Karpas-422 (cell line): ENCODE data around the gene CASP9. TPM values are rescaled to one million over a fixed set of nuclear protein-coding genes. Genes with fewer than 3 reads are reported as not detected.
"Not testable (repeated sequence)": the region's sequence is repeated elsewhere in the genome, so short reads cannot be mapped to it uniquely, and the experiment has no call there.

Experiments
- DNase-seq: peaks from one replicate; pipeline ENCODE4 v3.0.0-alpha.2; 2015
- H2AFZ ChIP-seq: fragments of 200-600 bp; sonication (generic); 2 replicates; pipeline ENCODE4 v1.6.1; 2014; ENCODE audit warnings: antibody characterized with exemption, low read length, mixed read lengths
- H3K27ac ChIP-seq: fragments of 200-600 bp; sonication (generic); 2 replicates; pipeline ENCODE4 v1.5.1; 2014; ENCODE audit warnings: mild to moderate bottlenecking, low read length, moderate library complexity
- H3K27me3 ChIP-seq: fragments of 200-600 bp; sonication (generic); 2 replicates; pipeline ENCODE4 v1.6.1; 2014; ENCODE audit warnings: low read length, mixed read lengths
- H3K36me3 ChIP-seq: fragments of 200-600 bp; sonication (generic); 2 replicates; pipeline ENCODE4 v1.6.1; 2014; ENCODE audit warnings: low read length, mixed read lengths; ENCODE audit not compliant: insufficient read depth
- H3K4me1 ChIP-seq: fragments of 200-600 bp; sonication (generic); 2 replicates; pipeline ENCODE4 v1.6.1; 2014; ENCODE audit warnings: mild to moderate bottlenecking, low read length, mixed read lengths
- H3K4me2 ChIP-seq: fragments of 200-600 bp; sonication (generic); 2 replicates; pipeline ENCODE4 v1.6.1; 2014; ENCODE audit warnings: low read length, low read depth, mild to moderate bottlenecking; ENCODE audit not compliant: poor library complexity, severe bottlenecking
- H3K4me3 ChIP-seq: fragments of 200-600 bp; sonication (generic); 2 replicates; pipeline ENCODE4 v1.5.1; 2014; ENCODE audit warnings: mild to moderate bottlenecking, antibody characterized with exemption, low read length, mixed read lengths
- H3K79me2 ChIP-seq: fragments of 200-600 bp; sonication (generic); 2 replicates; pipeline ENCODE4 v1.6.1; 2014; ENCODE audit warnings: mild to moderate bottlenecking, low read length, mixed read lengths
- H3K9ac ChIP-seq: fragments of 200-600 bp; sonication (generic); 2 replicates; pipeline ENCODE4 v1.6.0; 2014; ENCODE audit warnings: low read length
- H3K9me2 ChIP-seq: fragments of 200-600 bp; sonication (generic), shearing (Covaris generic); replicated peaks from 2 replicates; pipeline ENCODE4 v1.6.0; 2014; ENCODE audit warnings: mild to moderate bottlenecking, low read length, moderate library complexity; ENCODE audit not compliant: insufficient read depth
- H3K9me3 ChIP-seq: fragments of 300-700, 200-600 bp; sonication (generic); 2 replicates; pipeline ENCODE4 v1.6.1; 2014; ENCODE audit warnings: low read length, mixed read lengths
- H4K20me1 ChIP-seq: fragments of 200-600 bp; sonication (generic); 2 replicates; pipeline ENCODE4 v1.6.1; 2014; ENCODE audit warnings: mild to moderate bottlenecking, antibody characterized with exemption, low read length, low read depth; ENCODE audit not compliant: insufficient read depth
- total RNA-seq: library from RNA; depleted of rRNA; stranded (reverse); fragments of >200 nt; shearing (Covaris generic); gene quantifications from 2 replicates; pipeline ENCODE4 v1.2.3, GENCODE V29; 2014; ENCODE audit warnings: low replicate concordance

The CASP9 gene
- total RNA-seq, 1 experiment from 2014 or later, result 31.8 TPM

GRCh38 chr1:15523104-15524020 lies 653 bp downstream of the CASP9 start:
- H3K27ac ChIP-seq, result peak overlapping the region; percentile 55
- H3K27me3 ChIP-seq, result no peaks in the 10 kb centered on the region
- DNase-seq, result peak; percentile 70
- H3K4me1 ChIP-seq, result peaks cover 34% of the 10 kb centered on the region
- no peaks in the 10 kb centered on the region for H3K9me2 ChIP-seq
- peak overlapping the region; percentile 89 for H3K4me3 ChIP-seq
- H3K9me3 ChIP-seq, result no peaks in the 10 kb centered on the region
- no peak overlapping the region for H2AFZ ChIP-seq
- no peaks in the 10 kb centered on the region for H3K36me3 ChIP-seq
- no peaks in the 10 kb centered on the region for H4K20me1 ChIP-seq
- peaks cover 57% of the 10 kb centered on the region for H3K79me2 ChIP-seq
- H3K9ac ChIP-seq, result peak overlapping the region; percentile 83
- H3K4me2 ChIP-seq, result peak overlapping the region; percentile 82

- Histone ChIP-seq H3K4me1 (peaks cover 26% of the 10 kb centered on the region), H3K27me3 (no peaks in the 10 kb centered on the region), H2AFZ (no peak overlapping the region), H3K27ac (no peak overlapping the region), H3K4me3 (peak overlapping the region; percentile 89), H3K79me2 (peaks cover 57% of the 10 kb centered on the region), H3K9ac (peak overlapping the region; percentile 83), H4K20me1 (no peaks in the 10 kb centered on the region), H3K9me3 (no peaks in the 10 kb centered on the region), H3K36me3 (peaks cover 6% of the 10 kb centered on the region), H3K4me2 (peak overlapping the region; percentile 82), H3K9me2 (no peaks in the 10 kb centered on the region)
- no peak for DNase-seq
These were observed 1.5 kb downstream of the CASP9 start for GRCh38 chr1:15522551-15522950.

GRCh38 chr1:15521206-15521906 lies 2.7 kb downstream of the CASP9 start:
- H3K9me3 ChIP-seq, H3K27me3 ChIP-seq, H2AFZ ChIP-seq, DNase-seq, H3K4me3 ChIP-seq, H3K27ac ChIP-seq, H4K20me1 ChIP-seq, H3K9me2 ChIP-seq, H3K9ac ChIP-seq: not testable (repeated sequence)
- Histone ChIP-seq H3K79me2 (peaks cover 61% of the 10 kb centered on the region), H3K36me3 (peaks cover 18% of the 10 kb centered on the region), H3K4me1 (peaks cover 24% of the 10 kb centered on the region), H3K4me2 (peak overlapping the region; percentile 82)

- Histone ChIP-seq H3K4me2 (no peak overlapping the region), H3K27me3 (no peaks in the 10 kb centered on the region), H3K27ac (no peak overlapping the region), H3K4me1 (peaks cover 23% of the 10 kb centered on the region), H3K79me2 (peaks cover 73% of the 10 kb centered on the region), H3K9me3 (no peaks in the 10 kb centered on the region), H3K36me3 (peaks cover 19% of the 10 kb centered on the region), H3K9ac (no peak overlapping the region), H4K20me1 (no peaks in the 10 kb centered on the region), H3K9me2 (no peaks in the 10 kb centered on the region), H3K4me3 (no peak overlapping the region), H2AFZ (no peak overlapping the region)
- no peak for DNase-seq
These were observed 4.4 kb downstream of the CASP9 start for GRCh38 chr1:15519625-15520024.

GRCh38 chr1:15515022-15515663 lies 8.9 kb downstream of the CASP9 start:
- Histone ChIP-seq H3K36me3 (peaks cover 28% of the 10 kb centered on the region), H3K27me3 (no peaks in the 10 kb centered on the region), H3K9me3 (no peaks in the 10 kb centered on the region), H3K4me1 (peaks cover 10% of the 10 kb centered on the region), H4K20me1 (no peaks in the 10 kb centered on the region), H3K4me2 (no peak overlapping the region), H3K27ac (peak overlapping the region; percentile 25), H3K79me2 (peaks cover 73% of the 10 kb centered on the region), H3K9ac (no peak overlapping the region), H3K9me2 (no peaks in the 10 kb centered on the region), H3K4me3 (no peak overlapping the region), H2AFZ (no peak overlapping the region)
- peak; percentile 50 for DNase-seq

DNA sequence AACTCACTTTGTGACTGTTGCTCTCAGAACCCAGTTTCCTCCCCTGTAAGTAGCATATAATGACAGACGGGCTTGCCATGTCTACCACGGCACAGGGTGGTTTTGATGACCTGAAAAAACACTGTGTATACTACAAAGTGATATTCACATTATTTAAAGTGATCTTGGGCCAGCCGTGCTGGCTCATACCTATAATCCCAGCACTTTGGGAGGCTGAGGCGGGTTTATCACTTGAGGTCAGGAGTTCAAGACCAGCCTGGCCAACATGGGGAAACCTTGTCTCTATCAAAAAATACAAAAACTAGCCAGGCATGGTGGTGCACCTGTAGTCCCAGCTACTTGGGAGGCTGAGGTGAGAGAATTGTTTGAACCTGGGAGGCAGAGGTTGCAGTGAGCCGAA lies 9.5 kb downstream of the CASP9 start:
- H3K4me2 ChIP-seq, result not testable (repeated sequence)

GRCh38 chr1:15513919-15514318 lies 10.1 kb downstream of the CASP9 start:
- H3K4me1 ChIP-seq, result peaks cover 20% of the 10 kb centered on the region
- H3K27ac ChIP-seq, result no peak overlapping the region
- H3K9ac ChIP-seq, result no peak overlapping the region
- no peak overlapping the region for H3K4me3 ChIP-seq
- no peak for DNase-seq
- no peaks in the 10 kb centered on the region for H3K27me3 ChIP-seq
- no peak overlapping the region for H3K4me2 ChIP-seq
- H4K20me1 ChIP-seq, result no peaks in the 10 kb centered on the region
- H3K9me2 ChIP-seq, result no peaks in the 10 kb centered on the region
- peaks cover 64% of the 10 kb centered on the region for H3K79me2 ChIP-seq
- H3K36me3 ChIP-seq, result peaks cover 28% of the 10 kb centered on the region
- no peak overlapping the region for H2AFZ ChIP-seq
- H3K9me3 ChIP-seq, result no peaks in the 10 kb centered on the region

More for the DNA sequence above, 9.5 kb downstream of the CASP9 start:
- H3K79me2 ChIP-seq, result peaks cover 67% of the 10 kb centered on the region
- not testable (repeated sequence) for H3K27ac ChIP-seq, H3K9me2 ChIP-seq, H3K9me3 ChIP-seq, H3K4me3 ChIP-seq, DNase-seq, H3K27me3 ChIP-seq, H4K20me1 ChIP-seq, H3K9ac ChIP-seq, H2AFZ ChIP-seq
- H3K36me3 ChIP-seq, result peaks cover 28% of the 10 kb centered on the region
- H3K4me1 ChIP-seq, result peaks cover 13% of the 10 kb centered on the region

DNA sequence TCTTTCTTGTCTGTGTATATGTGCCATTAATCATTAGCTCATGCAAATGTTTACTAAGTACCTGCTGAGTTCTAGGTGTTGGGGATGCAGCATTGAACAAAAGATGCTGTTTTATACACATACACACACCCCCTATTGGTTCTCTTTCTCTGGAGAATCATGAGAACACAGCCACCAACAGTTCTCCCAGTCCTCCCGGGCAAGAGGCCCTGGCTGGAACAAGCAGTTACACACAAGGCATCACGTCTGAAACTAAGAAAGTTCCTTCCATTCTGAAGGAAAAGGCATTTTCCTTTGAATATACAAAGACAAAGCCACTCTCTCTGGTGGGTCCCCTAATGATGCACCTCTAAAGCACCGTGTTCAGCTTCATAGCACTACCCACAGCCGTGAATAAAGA lies 10.8 kb downstream of the CASP9 start:
- H3K36me3 ChIP-seq, result peaks cover 28% of the 10 kb centered on the region
- no peaks in the 10 kb centered on the region for H3K9me3 ChIP-seq
- H3K9ac ChIP-seq, result no peak overlapping the region
- H3K27me3 ChIP-seq, result no peaks in the 10 kb centered on the region
- no peak overlapping the region for H2AFZ ChIP-seq
- H3K4me1 ChIP-seq, result peaks cover 26% of the 10 kb centered on the region
- H3K4me2 ChIP-seq, result no peak overlapping the region
- no peaks in the 10 kb centered on the region for H4K20me1 ChIP-seq
- peaks cover 60% of the 10 kb centered on the region for H3K79me2 ChIP-seq
- no peaks in the 10 kb centered on the region for H3K9me2 ChIP-seq
- H3K4me3 ChIP-seq, result no peak overlapping the region
- H3K27ac ChIP-seq, result no peak overlapping the region
- DNase-seq, result no peak
